ENCODE results near the gene SH2B3. TPM values are rescaled to one million over a fixed set of nuclear protein-coding genes. Genes with fewer than 3 reads are reported as not detected.
"Not testable (repeated sequence)": the region's sequence is repeated elsewhere in the genome, so short reads cannot be mapped to it uniquely, and the experiment has no call there.

The SH2B3 gene
- total RNA-seq, 1 donor from 2014 or later, result 42.0 TPM

GRCh38 chr12:111457577-111457976 lies 51.9 kb downstream of the SH2B3 start:
- DNase-seq (ENCODE audit: low read depth in 2 of 2), result no peak

- DNase-seq (ENCODE audit: low read depth in 2 of 2), result no peak
Observed at GRCh38 chr12:111458546-111459172, 52.9 kb downstream of the SH2B3 start.

- not testable (repeated sequence) for DNase-seq (ENCODE audit: low read depth in 2 of 2)
Observed at GRCh38 chr12:111460111-111460510, 54.4 kb downstream of the SH2B3 start.

- DNase-seq (ENCODE audit: low read depth in 2 of 2), result no peak
Observed at GRCh38 chr12:111462210-111462769, 56.6 kb downstream of the SH2B3 start.

DNA sequence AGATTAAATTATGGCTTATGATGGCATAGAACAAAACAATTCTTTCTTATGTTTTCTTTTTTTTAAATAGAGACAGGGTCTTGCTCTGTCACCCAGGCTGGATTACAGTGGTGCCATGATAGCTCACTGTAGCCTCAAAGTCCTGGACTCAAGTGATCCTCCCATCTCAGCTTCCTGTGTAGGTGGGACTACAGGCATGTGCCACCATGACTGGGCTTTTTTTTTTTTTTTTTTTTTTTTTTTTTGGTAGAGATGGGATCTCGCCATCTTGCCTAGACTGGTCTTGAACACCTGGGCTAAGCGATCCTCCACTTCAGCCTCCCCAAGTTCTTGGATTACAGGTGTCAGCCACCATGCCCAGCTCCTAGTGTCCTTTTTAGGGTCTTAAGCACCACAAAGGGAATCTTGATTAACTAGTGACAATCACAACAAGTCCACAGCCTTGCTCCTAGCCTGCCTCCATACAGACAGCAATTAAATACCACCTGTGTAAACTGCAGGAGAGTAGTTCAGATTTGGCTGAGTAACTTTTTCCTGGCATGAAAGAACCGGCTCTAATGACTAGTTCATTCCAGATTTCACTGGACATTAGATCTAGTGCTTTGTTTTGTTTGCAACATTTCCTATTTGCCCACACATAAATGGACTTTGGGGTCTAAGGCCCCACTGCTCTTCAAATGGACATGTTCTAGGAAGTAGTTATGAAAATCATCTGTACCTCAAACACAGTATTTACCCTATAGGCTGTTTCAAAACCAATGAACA lies 61.6 kb downstream of the SH2B3 start:
- DNase-seq (ENCODE audit: low read depth in 2 of 2), result peak; percentile 75 to 96

- DNase-seq (ENCODE audit: low read depth in 2 of 2), result peak; percentile 44 to 84
Observed at GRCh38 chr12:111467857-111468241, 62.1 kb downstream of the SH2B3 start.

- no peak for DNase-seq (ENCODE audit: low read depth in 2 of 2)
Observed at GRCh38 chr12:111469401-111469800, 63.7 kb downstream of the SH2B3 start.

DNA sequence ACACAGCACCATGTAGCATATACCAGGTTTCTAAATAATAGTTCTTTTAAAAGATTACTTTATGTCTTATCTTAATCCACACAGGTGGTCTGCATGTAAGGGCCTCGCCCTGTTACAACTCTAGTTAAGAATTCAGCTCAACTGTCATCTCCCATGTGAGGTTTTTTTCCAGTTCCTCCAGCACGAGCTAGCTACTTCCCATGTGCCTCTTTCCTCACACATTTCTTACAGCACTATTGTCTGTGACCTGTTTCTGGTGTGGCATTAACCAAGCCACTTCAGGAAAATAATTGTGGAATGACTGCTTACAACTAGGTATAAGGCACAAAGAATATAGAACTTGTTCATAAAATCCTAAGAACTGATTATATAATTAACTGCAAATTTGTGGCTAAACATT lies 65.5 kb downstream of the SH2B3 start:
- no peak for DNase-seq (ENCODE audit: low read depth in 2 of 2)

- peak; percentile 22 to 23 for DNase-seq (ENCODE audit: low read depth in 2 of 2)
Observed at GRCh38 chr12:111482462-111482861, 76.7 kb downstream of the SH2B3 start.

DNA sequence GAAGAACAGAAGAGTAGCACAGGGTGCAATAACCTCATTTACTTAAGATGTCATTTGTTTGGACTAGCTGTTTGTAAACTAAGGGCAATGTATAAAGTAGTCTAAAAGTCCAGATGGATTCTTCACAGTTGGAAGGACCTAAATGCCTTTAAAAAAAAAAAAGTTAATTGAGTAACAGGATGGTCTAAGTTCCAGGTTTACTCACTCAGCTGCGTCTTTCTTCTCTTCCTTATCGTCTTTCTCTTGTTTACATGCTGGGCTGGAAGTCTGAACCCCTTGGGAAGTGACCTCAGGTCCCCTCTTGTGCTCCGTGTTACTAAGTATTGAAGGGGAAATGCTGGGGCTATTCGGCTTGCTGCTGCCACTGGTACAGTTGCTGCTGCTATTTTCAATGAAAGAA lies 82.5 kb downstream of the SH2B3 start:
- peak in 1 of 2 donors; percentile 29 for DNase-seq (ENCODE audit: low read depth in 2 of 2)

- DNase-seq (ENCODE audit: low read depth in 2 of 2), result no peak
Observed at GRCh38 chr12:111488798-111489197, 83.1 kb downstream of the SH2B3 start.

DNA sequence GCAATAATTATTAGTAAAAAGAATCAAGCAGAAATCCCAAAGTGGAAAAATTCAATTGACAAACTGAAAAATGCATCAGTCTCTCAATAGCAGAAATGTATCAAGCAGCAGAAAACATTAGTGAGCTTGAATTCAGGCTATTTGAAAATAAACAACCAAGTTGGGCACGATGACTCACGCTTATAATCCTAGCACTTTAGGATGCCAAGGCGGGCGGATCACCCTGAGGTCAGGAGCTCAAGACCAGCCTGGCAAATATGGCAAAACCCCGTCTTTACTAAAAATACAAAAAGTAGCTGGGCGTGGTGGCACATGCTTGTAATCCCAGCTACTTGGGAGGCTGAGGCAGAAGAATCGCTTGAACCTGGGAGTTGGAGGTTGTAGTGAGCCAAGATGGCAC lies 87.3 kb downstream of the SH2B3 start:
- DNase-seq (ENCODE audit: low read depth in 2 of 2), result peak in 1 of 2 donors; percentile 41

GRCh38 chr12:111494676-111495075 lies 89.0 kb downstream of the SH2B3 start:
- no peak for DNase-seq (ENCODE audit: low read depth in 2 of 2)

Other genes with a start within 250 kb of the SH2B3 start
- 5.6 and 12.5 TPM in 2 replicates for gene PHETA1, start 36.8 kb upstream of the SH2B3 start, total RNA-seq
- 10.9 and 19.1 TPM in 2 replicates for gene ATXN2, start 193.4 kb downstream of the SH2B3 start, total RNA-seq

Measured in dermis microvascular lymphatic vessel endothelial cell (primary cell).